Smooth muscle cell (in vitro differentiated cells): ENCODE results near the gene GPC5. TPM values are rescaled to one million over a fixed set of nuclear protein-coding genes. Genes with fewer than 3 reads are reported as not detected.

Experiments used
- DNase-seq: peaks from one replicate; lab custom pipeline; 2025; ENCODE audit not compliant: unreplicated experiment; lab: John Stamatoyannopoulos, UW
- H2AFZ ChIP-seq: fragments of 200-600 bp; sonication (generic); 2 replicates; pipeline ENCODE4 v1.6.0; 2016; ENCODE audit warnings: antibody characterized with exemption, low read depth, mild to moderate bottlenecking
- H3F3A ChIP-seq: fragments of 200-600 bp; sonication (generic); 2 replicates; pipeline ENCODE4 v1.6.0; 2017; ENCODE audit warnings: antibody characterized with exemption, low read depth
- H3K27ac ChIP-seq: fragments of 200-600 bp; sonication (generic); 2 replicates; pipeline ENCODE4 v1.5.1; 2016; ENCODE audit warnings: low read depth, mild to moderate bottlenecking
- H3K27me3 ChIP-seq: fragments of 200-600 bp; sonication (generic); 2 replicates; pipeline ENCODE4 v1.6.1; 2016; ENCODE audit warnings: low read depth, mild to moderate bottlenecking
- H3K36me3 ChIP-seq: fragments of 200-600 bp; sonication (generic); 2 replicates; pipeline ENCODE4 v1.5.1; 2016; ENCODE audit warnings: low read depth
- H3K4me1 ChIP-seq: fragments of 200-600 bp; sonication (generic); 2 replicates; pipeline ENCODE4 v1.5.1; 2016; ENCODE audit warnings: low read depth
- H3K4me2 ChIP-seq: fragments of 200-600 bp; sonication (generic); 2 replicates; pipeline ENCODE4 v1.6.0; 2016; ENCODE audit warnings: mild to moderate bottlenecking
- H3K4me3 ChIP-seq: fragments of 200-600 bp; sonication (generic); 2 replicates; pipeline ENCODE4 v1.5.1; 2016; ENCODE audit warnings: mild to moderate bottlenecking
- H3K79me2 ChIP-seq: fragments of 200-600 bp; sonication (generic); 2 replicates; pipeline ENCODE4 v1.6.0; 2016; ENCODE audit warnings: low read depth, mild to moderate bottlenecking
- H3K9ac ChIP-seq: fragments of 200-600 bp; sonication (generic); 2 replicates; pipeline ENCODE4 v1.6.0; 2016; ENCODE audit warnings: low read depth
- H3K9me3 ChIP-seq: fragments of 200-600 bp; sonication (generic); replicated peaks from 2 replicates; pipeline ENCODE4 v1.5.1; 2016; ENCODE audit warnings: low read depth
- H4K20me1 ChIP-seq: fragments of 200-600 bp; sonication (generic); 2 replicates; pipeline ENCODE4 v1.6.0; 2016; ENCODE audit warnings: low read depth
- CTCF ChIP-seq: fragments of 200-600 bp; sonication (generic); IDR thresholded peaks from 2 replicates; pipeline ENCODE4 v1.5.1; 2017; ENCODE audit warnings: borderline replicate concordance, mild to moderate bottlenecking, antibody characterized with exemption; ENCODE audit not compliant: insufficient read depth, poor library complexity, severe bottlenecking
- WGBS: methylation state at CpG from one replicate; pipeline ENCODE4 v1.1.7; 2016; ENCODE audit warnings: low lambda C conversion rate; 5-methylcytosine and 5-hydroxymethylcytosine counted together
- polyA plus RNA-seq: library from polyadenylated mRNA; unstranded; fragments of >200 nt; fragmentation: Nextera tagmentation; extraction: Ambion mirVana; gene quantifications from 2 replicates; pipeline ENCODE4 v1.2.1, GENCODE V29; 2016
- total RNA-seq: library from RNA; depleted of rRNA; stranded (reverse); fragments of >200 nt; gene quantifications from 2 replicates; pipeline ENCODE4 v1.2.3, GENCODE V29; 2014

GPC5 gene
- total and polyA plus RNA-seq, 2 experiments from 2014 or later: 0.99 to 1.0 TPM

DNA sequence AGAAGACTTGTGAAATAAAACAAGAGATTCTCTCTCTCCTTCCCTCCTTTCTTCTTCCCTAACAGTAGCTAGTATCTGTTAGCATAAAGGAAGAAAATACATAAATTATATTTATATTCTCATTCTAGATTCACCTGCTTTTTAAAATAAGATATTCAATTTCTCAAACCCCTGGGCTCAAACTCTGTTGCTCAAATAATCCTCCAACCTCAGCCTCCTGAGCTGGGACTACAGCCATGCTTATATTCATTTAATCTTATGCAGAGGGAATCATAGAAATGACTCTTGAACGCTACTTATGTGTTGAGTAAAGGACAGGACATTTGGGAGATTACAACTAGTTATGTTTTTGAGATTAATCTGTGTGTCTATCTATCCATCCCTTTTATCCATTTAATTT is 56.2 kb downstream of the GPC5 start:
- Histone ChIP-seq H3K27me3 (peaks cover 9% of the 10 kb centered on the region), H3K27ac (no peak overlapping the region), H4K20me1 (no peaks in the 10 kb centered on the region), H3K9me3 (no peaks in the 10 kb centered on the region), H2AFZ (no peak overlapping the region), H3K4me3 (no peak overlapping the region), H3K36me3 (no peaks in the 10 kb centered on the region), H3K4me2 (no peak overlapping the region), H3K9ac (no peak overlapping the region), H3K79me2 (no peaks in the 10 kb centered on the region), H3K4me1 (no peaks in the 10 kb centered on the region), H3F3A (no peaks in the 10 kb centered on the region)
- 87% methylated on average over 1 of the region's 1 CpG for WGBS
- DNase-seq: no peak
- no peak for TF ChIP-seq CTCF

DNA sequence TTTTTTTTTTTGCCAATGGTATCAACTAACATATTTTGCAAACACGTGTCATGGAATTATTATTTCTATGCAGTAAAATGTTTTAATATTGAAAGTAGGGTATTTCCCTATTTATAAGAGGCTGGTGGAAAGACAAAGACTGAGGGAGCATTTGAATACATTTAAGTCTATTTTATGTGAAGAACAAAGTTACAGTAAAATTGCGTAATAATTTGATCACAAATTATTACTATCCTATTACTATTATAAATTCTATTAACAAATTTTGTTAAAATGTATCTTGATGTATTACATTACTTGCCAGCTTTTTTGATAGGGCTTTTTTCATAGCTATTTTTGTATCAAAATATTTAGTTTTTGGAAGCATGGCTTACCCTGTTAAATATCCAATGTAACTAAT is 58.4 kb downstream of the GPC5 start:
- Histone ChIP-seq H3K36me3 (no peaks in the 10 kb centered on the region), H3K4me3 (no peak overlapping the region), H3K79me2 (no peaks in the 10 kb centered on the region), H3K27me3 (peaks cover 9% of the 10 kb centered on the region), H2AFZ (no peak overlapping the region), H3K4me2 (no peak overlapping the region), H3K4me1 (no peaks in the 10 kb centered on the region), H3K9ac (no peak overlapping the region), H3K9me3 (no peaks in the 10 kb centered on the region), H3F3A (no peaks in the 10 kb centered on the region), H4K20me1 (no peaks in the 10 kb centered on the region), H3K27ac (no peak overlapping the region)
- no peak for DNase-seq
- TF ChIP-seq CTCF: no peak
- WGBS: 86% methylated on average over 2 of the region's 2 CpGs

DNA sequence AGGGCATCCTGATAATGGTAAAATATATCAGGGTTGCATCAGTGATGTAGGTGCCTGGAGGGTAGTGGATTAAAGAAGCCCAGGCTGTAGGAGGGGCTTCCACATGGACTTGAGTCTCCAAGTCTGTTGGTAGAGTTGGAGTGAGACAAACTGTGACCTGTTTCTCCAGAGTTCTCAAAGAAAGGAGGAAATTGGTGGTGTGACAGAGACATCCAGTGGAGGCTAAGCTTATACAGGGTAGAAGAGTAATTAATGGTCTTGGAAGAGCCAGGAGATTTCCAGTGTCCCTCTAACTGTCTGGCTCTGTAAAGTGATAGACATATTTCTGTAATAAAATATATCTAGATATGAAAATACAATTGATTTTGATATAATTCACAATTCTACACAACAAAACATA is 61.1 kb downstream of the GPC5 start:
- no peak overlapping the region for H3K9ac ChIP-seq
- H3K4me2 ChIP-seq: no peak overlapping the region
- no peaks in the 10 kb centered on the region for H3K79me2 ChIP-seq
- H2AFZ ChIP-seq: no peak overlapping the region
- no peaks in the 10 kb centered on the region for H4K20me1 ChIP-seq
- H3K27ac ChIP-seq: no peak overlapping the region
- no peaks in the 10 kb centered on the region for H3K36me3 ChIP-seq
- H3K9me3 ChIP-seq: no peaks in the 10 kb centered on the region
- no peak for DNase-seq
- H3K27me3 ChIP-seq: peaks cover 6% of the 10 kb centered on the region
- H3K4me3 ChIP-seq: no peak overlapping the region
- H3F3A ChIP-seq: no peaks in the 10 kb centered on the region
- no peaks in the 10 kb centered on the region for H3K4me1 ChIP-seq
- no peak for TF ChIP-seq CTCF

DNA sequence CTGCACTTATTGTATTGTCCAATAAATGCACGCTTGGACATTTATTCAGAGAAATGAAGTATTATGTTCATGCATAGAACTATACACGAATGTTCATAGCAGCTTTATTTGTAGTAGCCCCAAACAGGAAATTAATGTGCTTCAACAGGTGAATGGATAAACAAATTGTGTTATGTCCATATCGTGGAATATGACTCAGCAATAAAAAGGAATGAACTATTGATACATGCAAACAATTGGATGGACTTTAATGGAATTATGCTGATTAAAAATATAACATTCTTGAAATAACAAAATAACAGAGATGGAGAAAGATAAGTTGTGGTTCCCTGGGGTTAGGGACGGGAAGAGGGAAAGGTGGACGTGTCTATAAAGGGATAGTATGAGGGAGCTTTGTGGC is 65.9 kb downstream of the GPC5 start:
- no peaks in the 10 kb centered on the region for H3K4me1 ChIP-seq
- no peak for DNase-seq
- no peak overlapping the region for H3K4me2 ChIP-seq
- no peak overlapping the region for H2AFZ ChIP-seq
- H3K4me3 ChIP-seq: no peak overlapping the region
- H3F3A ChIP-seq: no peaks in the 10 kb centered on the region
- no peak overlapping the region for H3K9ac ChIP-seq
- H3K36me3 ChIP-seq: no peaks in the 10 kb centered on the region
- H4K20me1 ChIP-seq: no peaks in the 10 kb centered on the region
- WGBS: 91% methylated on average over 5 of the region's 5 CpGs
- TF ChIP-seq CTCF: no peak
- H3K79me2 ChIP-seq: no peaks in the 10 kb centered on the region
- no peaks in the 10 kb centered on the region for H3K27me3 ChIP-seq
- H3K9me3 ChIP-seq: no peaks in the 10 kb centered on the region
- no peak overlapping the region for H3K27ac ChIP-seq
